GM18505 (cell line): Measurements from ENCODE around the gene NPTN.

Experiments
- ATAC-seq: cut with Tn5 transposase; IDR thresholded peaks from one replicate; pipeline ENCODE4 v1.9.1; 2021; ENCODE audit not compliant: unreplicated experiment
- POLR2A ChIP-seq: IDR thresholded peaks from 4 replicates; pipeline ENCODE4 v1.6.1; 2011; ENCODE audit warnings: borderline replicate concordance; ENCODE audit not compliant: insufficient read depth, insufficient read length; ENCODE audit errors: extremely low read depth

Gene NPTN

GRCh38 chr15:73601451-73602445 is 31.4 kb downstream of the NPTN start:
- ATAC-seq = no peak
- TF ChIP-seq POLR2A = no peak

GRCh38 chr15:73600413-73601335 is 32.5 kb downstream of the NPTN start:
- no peak for TF ChIP-seq POLR2A
- no peak for ATAC-seq

GRCh38 chr15:73599934-73600333 is 33.3 kb downstream of the NPTN start:
- ATAC-seq = no peak
- TF ChIP-seq POLR2A = no peak

GRCh38 chr15:73598530-73599160 is 34.5 kb downstream of the NPTN start:
- ATAC-seq = no peak
- no peak for TF ChIP-seq POLR2A

GRCh38 chr15:73597036-73597638 is 36.1 kb downstream of the NPTN start:
- no peak for TF ChIP-seq POLR2A
- no peak for ATAC-seq

- no peak for TF ChIP-seq POLR2A
- no peak for ATAC-seq
Observed at GRCh38 chr15:73596174-73596573, 37.0 kb downstream of the NPTN start.

GRCh38 chr15:73594109-73594508 is 39.1 kb downstream of the NPTN start:
- no peak for ATAC-seq
- no peak for TF ChIP-seq POLR2A

- ATAC-seq = no peak
- no peak for TF ChIP-seq POLR2A
Observed at GRCh38 chr15:73593304-73594074, 39.7 kb downstream of the NPTN start.

- no peak for TF ChIP-seq POLR2A
- ATAC-seq = no peak
Observed at GRCh38 chr15:73590263-73590662, 42.9 kb downstream of the NPTN start.

GRCh38 chr15:73589766-73590165 is 43.4 kb downstream of the NPTN start:
- ATAC-seq = no peak
- no peak for TF ChIP-seq POLR2A

- no peak for ATAC-seq
- no peak for TF ChIP-seq POLR2A
Observed at GRCh38 chr15:73585871-73586654, 47.1 kb downstream of the NPTN start.
